SK-N-SH (cell line): ENCODE data around the gene RAPGEF2.

Experiments used
- CHD2 ChIP-seq: fragments of 150-350 bp; IDR thresholded peaks from 2 replicates; pipeline ENCODE4 v1.6.1; 2018; ENCODE audit warnings: low read length; ENCODE audit not compliant: partially characterized antibody
- EP300 ChIP-seq, 2 experiments: IDR thresholded peaks; 2 replicates each; pipeline versions ENCODE4 v1.4.0 to v1.6.1; 2012; ENCODE audit warnings: borderline replicate concordance in 1 of 2, low read depth in 1 of 2, low read length in 1 of 2
- FOSL2 ChIP-seq: IDR thresholded peaks from 2 replicates; pipeline ENCODE4 v1.4.0; 2012; ENCODE audit warnings: low read depth, mild to moderate bottlenecking, moderate library complexity, borderline replicate concordance
- POLR2AphosphoS5 ChIP-seq: IDR thresholded peaks from 2 replicates; pipeline ENCODE4 v1.6.1; 2012; ENCODE audit warnings: low read depth, low read length
- SMC3 ChIP-seq: IDR thresholded peaks from 2 replicates; pipeline ENCODE4 v1.6.1; 2012; ENCODE audit warnings: low read depth, low read length, improper control_type of control experiment
- TAF1 ChIP-seq: IDR thresholded peaks from 2 replicates; pipeline ENCODE4 v1.6.1; 2012; ENCODE audit warnings: low read depth, mild to moderate bottlenecking, low read length, moderate library complexity, borderline replicate concordance
- TF ChIP-seq, protein P1 (sequence below): fragments of 200-600 bp; sonication (generic); IDR thresholded peaks from 2 replicates; pipeline ENCODE4 v1.6.1; 2017; ENCODE audit warnings: antibody characterized with exemption, mild to moderate bottlenecking, moderate library complexity
- TF ChIP-seq, protein P2 (sequence below): fragments of 150-350 bp; IDR thresholded peaks from 2 replicates; pipeline ENCODE4 v1.6.1; 2016; ENCODE audit warnings: mild to moderate bottlenecking, low read depth, low read length
- TF ChIP-seq, protein P3 (sequence below): IDR thresholded peaks from 2 replicates; pipeline ENCODE4 v1.4.0; 2012; ENCODE audit warnings: low read depth, borderline replicate concordance
- TF ChIP-seq, protein P4 (sequence below): fragments of 150-350 bp; IDR thresholded peaks from 2 replicates; pipeline ENCODE4 v1.6.1; 2017; ENCODE audit warnings: antibody characterized with exemption, low read length, low read depth, borderline replicate concordance
- TF ChIP-seq, protein P5 (sequence below): IDR thresholded peaks from 2 replicates; pipeline ENCODE4 v1.4.0; 2012; ENCODE audit warnings: low read depth

DNA sequence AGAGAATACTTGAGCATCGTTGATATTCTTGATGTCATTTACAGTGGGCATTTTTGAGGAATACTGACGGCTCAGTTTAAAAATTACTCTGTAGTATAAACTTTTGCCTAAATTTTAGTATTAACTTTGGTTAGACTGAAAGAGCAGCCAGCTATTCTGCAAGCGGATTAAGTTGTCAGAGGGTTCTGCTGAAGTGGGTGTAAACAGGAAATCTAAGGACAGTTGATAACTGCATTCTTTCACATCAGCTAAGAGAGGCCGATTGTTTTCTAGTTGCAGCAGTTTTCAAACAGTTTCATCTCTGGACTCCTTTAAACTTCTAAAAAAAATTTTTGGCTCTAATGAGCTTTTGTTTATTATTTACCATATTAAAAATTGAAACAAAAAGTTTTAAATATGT, 149.6 kb downstream of the RAPGEF2 start:
- TF ChIP-seq, protein P1, sequence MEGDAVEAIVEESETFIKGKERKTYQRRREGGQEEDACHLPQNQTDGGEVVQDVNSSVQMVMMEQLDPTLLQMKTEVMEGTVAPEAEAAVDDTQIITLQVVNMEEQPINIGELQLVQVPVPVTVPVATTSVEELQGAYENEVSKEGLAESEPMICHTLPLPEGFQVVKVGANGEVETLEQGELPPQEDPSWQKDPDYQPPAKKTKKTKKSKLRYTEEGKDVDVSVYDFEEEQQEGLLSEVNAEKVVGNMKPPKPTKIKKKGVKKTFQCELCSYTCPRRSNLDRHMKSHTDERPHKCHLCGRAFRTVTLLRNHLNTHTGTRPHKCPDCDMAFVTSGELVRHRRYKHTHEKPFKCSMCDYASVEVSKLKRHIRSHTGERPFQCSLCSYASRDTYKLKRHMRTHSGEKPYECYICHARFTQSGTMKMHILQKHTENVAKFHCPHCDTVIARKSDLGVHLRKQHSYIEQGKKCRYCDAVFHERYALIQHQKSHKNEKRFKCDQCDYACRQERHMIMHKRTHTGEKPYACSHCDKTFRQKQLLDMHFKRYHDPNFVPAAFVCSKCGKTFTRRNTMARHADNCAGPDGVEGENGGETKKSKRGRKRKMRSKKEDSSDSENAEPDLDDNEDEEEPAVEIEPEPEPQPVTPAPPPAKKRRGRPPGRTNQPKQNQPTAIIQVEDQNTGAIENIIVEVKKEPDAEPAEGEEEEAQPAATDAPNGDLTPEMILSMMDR, result no peak
- TF ChIP-seq, protein P2, sequence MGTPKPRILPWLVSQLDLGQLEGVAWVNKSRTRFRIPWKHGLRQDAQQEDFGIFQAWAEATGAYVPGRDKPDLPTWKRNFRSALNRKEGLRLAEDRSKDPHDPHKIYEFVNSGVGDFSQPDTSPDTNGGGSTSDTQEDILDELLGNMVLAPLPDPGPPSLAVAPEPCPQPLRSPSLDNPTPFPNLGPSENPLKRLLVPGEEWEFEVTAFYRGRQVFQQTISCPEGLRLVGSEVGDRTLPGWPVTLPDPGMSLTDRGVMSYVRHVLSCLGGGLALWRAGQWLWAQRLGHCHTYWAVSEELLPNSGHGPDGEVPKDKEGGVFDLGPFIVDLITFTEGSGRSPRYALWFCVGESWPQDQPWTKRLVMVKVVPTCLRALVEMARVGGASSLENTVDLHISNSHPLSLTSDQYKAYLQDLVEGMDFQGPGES, result no peak
- no peak for TF ChIP-seq FOSL2
- TF ChIP-seq, protein P3, sequence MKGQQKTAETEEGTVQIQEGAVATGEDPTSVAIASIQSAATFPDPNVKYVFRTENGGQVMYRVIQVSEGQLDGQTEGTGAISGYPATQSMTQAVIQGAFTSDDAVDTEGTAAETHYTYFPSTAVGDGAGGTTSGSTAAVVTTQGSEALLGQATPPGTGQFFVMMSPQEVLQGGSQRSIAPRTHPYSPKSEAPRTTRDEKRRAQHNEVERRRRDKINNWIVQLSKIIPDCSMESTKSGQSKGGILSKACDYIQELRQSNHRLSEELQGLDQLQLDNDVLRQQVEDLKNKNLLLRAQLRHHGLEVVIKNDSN, result no peak
- TF ChIP-seq CHD2, result no peak
- TF ChIP-seq, protein P4, sequence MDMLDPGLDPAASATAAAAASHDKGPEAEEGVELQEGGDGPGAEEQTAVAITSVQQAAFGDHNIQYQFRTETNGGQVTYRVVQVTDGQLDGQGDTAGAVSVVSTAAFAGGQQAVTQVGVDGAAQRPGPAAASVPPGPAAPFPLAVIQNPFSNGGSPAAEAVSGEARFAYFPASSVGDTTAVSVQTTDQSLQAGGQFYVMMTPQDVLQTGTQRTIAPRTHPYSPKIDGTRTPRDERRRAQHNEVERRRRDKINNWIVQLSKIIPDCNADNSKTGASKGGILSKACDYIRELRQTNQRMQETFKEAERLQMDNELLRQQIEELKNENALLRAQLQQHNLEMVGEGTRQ, result no peak
- TF ChIP-seq POLR2AphosphoS5, result no peak
- TF ChIP-seq, protein P5, sequence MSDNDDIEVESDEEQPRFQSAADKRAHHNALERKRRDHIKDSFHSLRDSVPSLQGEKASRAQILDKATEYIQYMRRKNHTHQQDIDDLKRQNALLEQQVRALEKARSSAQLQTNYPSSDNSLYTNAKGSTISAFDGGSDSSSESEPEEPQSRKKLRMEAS, result no peak
- no peak for TF ChIP-seq SMC3
- no peak for TF ChIP-seq EP300 (IDR thresholded peaks at IDR 0.05; ENCODE audit: borderline replicate concordance in 1 of 2, low read depth in 1 of 2, low read length in 1 of 2)
- no peak for TF ChIP-seq TAF1
